ENCODE results near the gene AFF3. TPM values are rescaled to one million over a fixed set of nuclear protein-coding genes. Genes with fewer than 3 reads are reported as not detected.

The AFF3 gene
- total and polyA plus RNA-seq, 2 of the 4 experiments (the other 2 are of a cell fraction): 12.9 to 14.3 TPM

- ChIA-PET POLR2A (ENCODE audit: unreplicated experiment) (no interaction called here), CTCF (no interaction called here)
- Histone ChIP-seq H3K4ac (ENCODE audit: low read depth, low read length) (no peak overlapping the region), H4K91ac (ENCODE audit: insufficient read depth, low read depth, low read length) (no peak overlapping the region), H2BK120ac (ENCODE audit: low read depth, low read length) (no peak overlapping the region), H2BK5ac (ENCODE audit: low read depth, low read length, poor library complexity, severe bottlenecking) (no peak overlapping the region), H3K4me2 (ENCODE audit: low read depth, low read length) (no peak overlapping the region), H3K27me3 (ENCODE audit: control insufficient read depth, insufficient read depth, low read length) (no peaks in the 10 kb centered on the region), H3K27ac (ENCODE audit: insufficient read depth, low read length) (no peak overlapping the region), H3K79me1 (ENCODE audit: low read depth in 1 of 2, low read length in 2 of 2) (peaks cover 9 to 31% of the 10 kb centered on the region in 2 experiments; a peak in 2 of 4 replicates), H2BK15ac (ENCODE audit: low read depth, low read length) (no peak overlapping the region), H3K9ac (ENCODE audit: low read depth, low read length) (no peak overlapping the region), H3K36me3 (ENCODE audit: control insufficient read depth, insufficient read depth, low read length) (peaks cover 3% of the 10 kb centered on the region), H2AFZ (replicated peaks; ENCODE audit: low read length, poor library complexity) (no peak overlapping the region), H3K56ac (ENCODE audit: extremely low read depth, insufficient read depth, low read length) (no peak overlapping the region), H4K8ac (ENCODE audit: low read depth in 2 of 2, low read length in 2 of 2) (no peak overlapping the region), H3K14ac (replicated peaks; ENCODE audit: low read depth, low read length) (no peak overlapping the region), H4K20me1 (ENCODE audit: insufficient read depth, low read length) (no peaks in the 10 kb centered on the region), H2AK9ac (replicated peaks; ENCODE audit: low read depth, low read length, poor library complexity) (no peak overlapping the region), H2AK5ac (ENCODE audit: low read depth, low read length) (no peak overlapping the region), H3K9me3 (ENCODE audit: control insufficient read depth, insufficient read depth, low read length) (no peaks in the 10 kb centered on the region), H3K18ac (ENCODE audit: low read depth, low read length) (no peak overlapping the region), H3K9me1 (ENCODE audit: insufficient read depth, low read length) (peaks cover 20% of the 10 kb centered on the region), H3K4me1 (ENCODE audit: control insufficient read depth, insufficient read depth, low read length) (peaks cover 7% of the 10 kb centered on the region; the same call in 1 of the 2 replicates), H4K5ac (ENCODE audit: low read depth, low read length) (no peak overlapping the region), H3K4me3 (ENCODE audit: insufficient read depth, low read depth, low read length) (no peak overlapping the region), H3K23ac (ENCODE audit: low read depth, low read length) (no peak overlapping the region), H2BK20ac (ENCODE audit: low read depth, low read length) (no peak overlapping the region)
- in situ Hi-C loops (cut with MboI; ENCODE audit: low sequenced_read_pairs): no loop called here
- no peak for DNase-seq
- ATAC-seq (ENCODE audit: low read depth): no peak
- intact Hi-C loops (cut with micrococcal nuclease): no loop called here
- dilution Hi-C loops (cut with HindIII; ENCODE audit: low sequenced_read_pairs, unreplicated experiment): no loop called here
- 98% methylated on average over 7 of the region's 7 CpGs; no CpG with 5 or more reads in 1 of the 2 experiments for WGBS, 2 experiments (ENCODE audit: extremely low coverage in 2 of 2, insufficient read length in 1 of 2)
- TF ChIP-seq RAD21 (IDR thresholded peaks at IDR 0.05; ENCODE audit: low read length) (no peak), USF2 (IDR thresholded peaks at IDR 0.05; ENCODE audit: low read depth, low read length) (no peak), FOS (IDR thresholded peaks at IDR 0.05; ENCODE audit: low read depth, low read length) (no peak), BHLHE40 (IDR thresholded peaks at IDR 0.05; ENCODE audit: low read depth, low read length) (no peak), MAZ (IDR thresholded peaks at IDR 0.05; ENCODE audit: borderline replicate concordance, low read depth, low read length) (no peak), CEBPB (IDR thresholded peaks at IDR 0.05; ENCODE audit: low read depth, low read length) (no peak), ELK1 (IDR thresholded peaks at IDR 0.05; ENCODE audit: borderline replicate concordance, low read depth, low read length) (no peak), CHD1 (IDR thresholded peaks at IDR 0.05; ENCODE audit: low read depth, low read length) (no peak)
- no TSS peak for BruUV-seq (replicated peaks)
These were observed 241.8 kb downstream of the AFF3 start for GRCh38 chr2:99900556-99900955.

Measured in IMR-90 (cell line).